Activated gamma-delta T cell treated with anti-CD3 and anti-CD28 coated beads, Interleukin-2, amount 50 U/mL, for 16 hours (primary cell): ENCODE data around the gene EXOG.
"Not testable (repeated sequence)": the region's sequence is repeated elsewhere in the genome, so short reads cannot be mapped to it uniquely, and the experiment has no call there.

Experiments used
- DNase-seq: peaks from one replicate; pipeline ENCODE4 v3.0.0-alpha.2; 2020; ENCODE audit warnings: low read depth

The EXOG gene

GRCh38 chr3:38564631-38565338, 68.6 kb downstream of the EXOG start:
- DNase-seq: no peak

GRCh38 chr3:38565339-38566214, 69.4 kb downstream of the EXOG start:
- no peak for DNase-seq

- DNase-seq: no peak
Measured at GRCh38 chr3:38566215-38566528, 70.0 kb downstream of the EXOG start.

- not testable (repeated sequence) for DNase-seq
Measured at GRCh38 chr3:38566794-38567193, 70.7 kb downstream of the EXOG start.

- DNase-seq: no peak
Measured at GRCh38 chr3:38567498-38567897, 71.4 kb downstream of the EXOG start.

GRCh38 chr3:38573111-38573510, 77.0 kb downstream of the EXOG start:
- no peak for DNase-seq

- DNase-seq: no peak
Measured at GRCh38 chr3:38573556-38573955, 77.4 kb downstream of the EXOG start.

GRCh38 chr3:38574411-38575278, 78.5 kb downstream of the EXOG start:
- no peak for DNase-seq

- no peak for DNase-seq
Measured at GRCh38 chr3:38575279-38575843, 79.2 kb downstream of the EXOG start.
